ENCODE data around the gene CACNA1E. TPM values are rescaled to one million over a fixed set of nuclear protein-coding genes. Genes with fewer than 3 reads are reported as not detected.

The CACNA1E gene
- total RNA-seq, 1 experiment from 2014 or later, result 0.46 TPM

DNA sequence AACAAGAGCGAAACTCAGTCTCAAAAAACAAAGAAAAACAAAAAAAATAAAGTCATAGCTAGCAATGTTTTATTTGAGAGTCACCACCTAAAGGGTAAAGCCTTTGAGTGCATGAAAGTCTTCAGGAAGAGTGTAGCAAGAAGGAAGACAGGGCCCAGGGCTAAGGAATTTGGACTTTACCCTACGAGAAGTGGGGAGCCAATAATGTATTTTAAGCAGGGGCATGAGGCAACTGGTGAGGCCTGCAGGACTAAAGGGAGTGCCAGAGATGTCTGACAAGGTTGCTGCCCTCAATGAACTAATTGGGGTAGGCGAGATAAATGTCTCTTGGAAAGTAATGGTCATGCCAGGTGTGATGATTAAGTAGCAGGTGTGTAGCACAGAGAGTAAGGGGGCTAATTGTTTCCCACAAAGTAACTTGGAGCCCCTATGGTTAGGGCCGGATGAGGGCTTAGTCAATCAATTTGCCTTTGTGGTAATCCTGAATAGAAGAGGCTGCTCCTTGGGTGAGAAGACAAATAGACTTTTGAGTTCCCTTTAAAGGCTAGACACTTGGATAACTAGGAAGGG lies 31.6 kb upstream of the CACNA1E start:
- DNase-seq, result no peak
- H3K79me1 ChIP-seq (ENCODE audit: insufficient read depth, low read depth, low read length, poor library complexity, severe bottlenecking), result no peaks in the 10 kb centered on the region
- peaks cover 9% of the 10 kb centered on the region for H3K27me3 Mint-ChIP-seq (ENCODE audit: low read depth)
- H2BK20ac ChIP-seq (ENCODE audit: low read depth, low read length, poor library complexity, severe bottlenecking), result no peak overlapping the region
- H3K79me2 ChIP-seq (ENCODE audit: insufficient read depth, low read length), result no peaks in the 10 kb centered on the region
- H2BK12ac ChIP-seq (ENCODE audit: insufficient read length, low read depth, low read length), result no peak overlapping the region
- H4K8ac ChIP-seq (replicated peaks; ENCODE audit: insufficient read length, low read depth, low read length), result no peak overlapping the region
- no peak overlapping the region for H2AK5ac ChIP-seq (ENCODE audit: insufficient read length, low read length)
- WGBS (ENCODE audit: extremely low coverage, insufficient read length, low lambda C conversion rate), result no CpG with 5 or more reads among the region's 4 CpGs
- no peak overlapping the region for H2BK120ac ChIP-seq (ENCODE audit: low read depth, low read length, poor library complexity, severe bottlenecking)
- no peak overlapping the region for H3K4me2 ChIP-seq (ENCODE audit: insufficient read depth, insufficient read length, low read length)
- H3K14ac ChIP-seq (ENCODE audit: insufficient read depth, low read length), result no peak overlapping the region
- H3K9ac ChIP-seq (ENCODE audit: extremely low read depth, insufficient read length, low read length), result no peak overlapping the region
- no peak overlapping the region for H3K18ac ChIP-seq (ENCODE audit: insufficient read length, low read depth, low read length)
- H3K27me3 ChIP-seq (ENCODE audit: insufficient read depth, low read length), result no peaks in the 10 kb centered on the region
- no peak overlapping the region for H4K91ac ChIP-seq (ENCODE audit: insufficient read length, low read depth, low read length)
- no peaks in the 10 kb centered on the region for H3K4me1 ChIP-seq (ENCODE audit: insufficient read depth, low read length)
- no peak for TF ChIP-seq CTCF (conservative IDR thresholded peaks at IDR 0.05)
- H3K4me1 Mint-ChIP-seq, result no peaks in the 10 kb centered on the region
- H2BK5ac ChIP-seq (ENCODE audit: insufficient read length, low read length), result no peak overlapping the region
- no peak overlapping the region for H2BK15ac ChIP-seq (ENCODE audit: low read depth, low read length)
- no peak overlapping the region for H3K23ac ChIP-seq (ENCODE audit: insufficient read length, low read depth, low read length)
- H3K4ac ChIP-seq (ENCODE audit: low read depth, low read length), result no peak overlapping the region
- no peak overlapping the region for H3K56ac ChIP-seq (ENCODE audit: insufficient read length, low read depth, low read length)
- no peak overlapping the region for H4K5ac ChIP-seq (ENCODE audit: insufficient read length, low read depth, low read length)
- H3T11ph ChIP-seq (ENCODE audit: low read length), result no peak overlapping the region
- no peaks in the 10 kb centered on the region for H4K20me1 ChIP-seq (ENCODE audit: control insufficient read depth, insufficient read depth, insufficient read length)
- H3K9me3 Mint-ChIP-seq, result peaks cover 3% of the 10 kb centered on the region in 2 experiments; a peak in 2 of 5 replicates
- H3K23me2 ChIP-seq (ENCODE audit: insufficient read length, low read depth, low read length, poor library complexity, severe bottlenecking), result no peaks in the 10 kb centered on the region
- H3K36me3 Mint-ChIP-seq (ENCODE audit: insufficient read depth in 1 of 3, low read depth in 3 of 3), result peaks cover 0 to 2% (median 0%) of the 10 kb centered on the region in 3 experiments; a peak in 1 of 7 replicates
- no peak overlapping the region for H3K27ac ChIP-seq (ENCODE audit: insufficient read length, low read depth, low read length)
- H3K9me3 ChIP-seq (ENCODE audit: control insufficient read depth, low read depth, low read length), result no peaks in the 10 kb centered on the region
- H3K27ac Mint-ChIP-seq, result no peak overlapping the region
- no peak overlapping the region for H3K4me3 Mint-ChIP-seq
- H2AFZ ChIP-seq (ENCODE audit: low read length), result no peak overlapping the region
